Activated CD4-positive, alpha-beta T cell treated with anti-CD3 and anti-CD28 coated beads for 1 hour (primary cell): ENCODE data around the gene CMPK1.
"Not testable (repeated sequence)": the region's sequence is repeated elsewhere in the genome, so short reads cannot be mapped to it uniquely, and the experiment has no call there.

Experiments
- DNase-seq: peaks from one replicate; pipeline ENCODE4 v3.0.0-alpha.2; 2020

CMPK1 gene

DNA sequence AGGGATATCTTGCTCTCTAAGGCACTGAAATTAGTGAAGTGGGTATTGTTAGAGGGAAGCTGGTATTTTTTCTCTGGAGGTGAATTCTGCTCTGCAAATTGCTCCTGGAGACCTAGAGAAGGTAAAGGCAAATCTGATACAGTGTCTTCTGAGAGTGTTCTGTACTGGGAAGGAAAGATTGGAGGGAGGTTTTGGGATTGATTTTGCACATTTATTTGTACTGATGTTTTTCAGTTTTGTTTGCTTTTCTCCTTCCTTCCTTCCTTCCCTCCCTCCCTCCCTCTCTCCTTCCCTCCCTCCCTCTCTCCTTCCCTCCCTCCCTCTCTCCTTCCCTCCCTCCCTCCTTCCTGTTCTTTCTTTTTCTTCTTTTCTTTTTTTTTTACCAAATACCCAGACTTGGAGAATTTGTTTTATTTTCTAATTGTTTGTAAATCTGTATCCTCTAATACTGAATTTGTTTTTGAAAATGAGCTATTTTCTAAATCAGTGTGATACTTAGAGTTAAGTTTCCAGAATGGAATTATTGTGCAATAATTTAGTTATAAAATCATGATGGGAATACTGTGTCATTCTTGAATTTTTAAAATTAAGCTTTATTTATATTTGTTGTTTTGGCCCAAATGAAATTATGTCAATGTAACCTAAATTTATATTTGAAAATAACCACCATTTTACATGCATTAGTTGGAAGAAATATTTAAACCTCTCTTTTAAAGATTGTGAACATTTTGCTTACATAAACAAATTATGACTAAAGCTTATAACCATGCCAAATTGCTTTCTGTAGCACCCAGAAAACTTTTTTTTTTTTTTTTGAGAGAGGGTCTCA, 4.9 kb downstream of the CMPK1 start:
- DNase-seq, result no peak

DNA sequence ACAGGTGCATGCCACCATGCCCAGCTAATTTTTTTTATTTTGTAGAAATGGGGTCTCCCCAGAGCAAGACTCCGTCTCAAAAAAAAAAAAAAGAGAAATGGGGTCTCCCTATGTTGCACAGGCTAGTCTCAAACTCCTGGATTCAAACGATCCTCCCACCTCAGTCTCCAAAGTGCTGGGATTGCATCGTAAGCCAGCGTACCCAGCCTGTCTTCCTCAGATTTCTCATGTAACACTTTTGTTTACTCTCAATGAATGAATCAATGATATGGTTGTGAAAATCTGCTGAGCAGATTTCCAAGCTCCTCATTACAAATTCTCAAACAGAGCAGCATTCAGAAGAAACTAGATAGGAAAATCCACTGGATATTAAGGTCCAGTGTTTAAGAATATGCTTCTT, 6.6 kb downstream of the CMPK1 start:
- no peak for DNase-seq

- not testable (repeated sequence) for DNase-seq
Measured at GRCh38 chr1:47346979-47347378, 13.4 kb downstream of the CMPK1 start.

DNA sequence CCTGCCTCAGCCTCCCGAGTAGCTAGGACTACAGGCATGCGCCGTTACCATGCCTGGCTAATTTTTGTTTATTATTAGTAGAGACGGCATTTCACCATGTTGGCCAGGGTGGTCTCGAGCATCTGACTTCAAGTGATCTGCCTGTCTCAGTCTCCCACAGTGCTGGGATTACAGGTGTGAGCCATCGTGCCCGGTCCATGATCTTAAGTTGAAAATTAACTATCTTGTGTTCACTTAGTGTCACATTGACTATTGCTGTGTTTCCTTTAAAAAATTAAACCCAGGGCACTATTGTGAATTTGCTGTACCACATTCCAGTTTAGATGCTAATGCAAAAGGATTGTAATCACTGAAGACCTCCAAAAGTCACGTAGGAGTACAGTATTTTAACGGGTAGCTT, 14.1 kb downstream of the CMPK1 start:
- DNase-seq, result no peak

GRCh38 chr1:47348246-47348645, 14.7 kb downstream of the CMPK1 start:
- DNase-seq, result no peak

GRCh38 chr1:47351305-47351704, 17.7 kb downstream of the CMPK1 start:
- DNase-seq, result no peak

DNA sequence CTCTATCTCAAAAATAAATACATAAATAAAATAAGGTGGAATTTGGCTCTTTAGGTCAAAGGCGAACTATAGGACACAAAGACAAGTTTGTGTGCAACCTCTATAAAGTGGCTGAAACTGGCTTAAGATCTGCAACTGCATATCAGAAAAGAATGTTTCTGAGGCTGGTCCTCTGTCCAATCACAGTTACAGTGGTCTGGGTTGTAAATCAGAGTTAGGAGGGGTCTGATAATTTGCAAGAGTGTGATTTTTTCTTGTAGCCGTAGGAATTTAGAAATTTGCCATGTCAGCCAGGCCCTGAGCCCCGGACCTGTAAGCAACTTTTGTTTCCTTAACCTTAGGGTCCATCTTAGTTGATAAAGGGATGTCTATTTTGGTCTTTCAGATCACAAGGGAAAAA, 27.8 kb downstream of the CMPK1 start:
- no peak for DNase-seq

DNA sequence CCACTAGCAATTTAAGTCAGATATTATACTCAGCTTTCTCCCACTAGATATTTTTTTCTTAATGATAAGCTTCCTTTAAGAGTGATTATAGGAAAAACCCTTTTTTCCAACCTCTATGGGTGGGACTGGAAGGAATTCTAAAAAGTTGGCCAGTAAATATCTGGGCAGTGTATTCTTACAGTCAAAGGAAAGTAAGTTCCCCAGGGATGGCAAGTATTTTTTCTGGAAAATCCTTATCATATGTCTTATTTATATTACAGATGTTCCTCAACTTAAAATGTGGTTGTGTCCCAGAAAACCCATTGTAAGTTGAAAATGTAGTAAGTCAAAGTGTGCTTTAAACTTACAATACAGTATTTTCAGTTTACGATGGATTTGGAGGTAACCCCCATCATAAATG, 29.2 kb downstream of the CMPK1 start:
- DNase-seq, result no peak

- DNase-seq, result no peak
Measured at GRCh38 chr1:47367651-47368050, 34.1 kb downstream of the CMPK1 start.

GRCh38 chr1:47371016-47371517, 37.5 kb downstream of the CMPK1 start:
- DNase-seq, result no peak

GRCh38 chr1:47374501-47374900, 40.9 kb downstream of the CMPK1 start:
- DNase-seq, result no peak

DNA sequence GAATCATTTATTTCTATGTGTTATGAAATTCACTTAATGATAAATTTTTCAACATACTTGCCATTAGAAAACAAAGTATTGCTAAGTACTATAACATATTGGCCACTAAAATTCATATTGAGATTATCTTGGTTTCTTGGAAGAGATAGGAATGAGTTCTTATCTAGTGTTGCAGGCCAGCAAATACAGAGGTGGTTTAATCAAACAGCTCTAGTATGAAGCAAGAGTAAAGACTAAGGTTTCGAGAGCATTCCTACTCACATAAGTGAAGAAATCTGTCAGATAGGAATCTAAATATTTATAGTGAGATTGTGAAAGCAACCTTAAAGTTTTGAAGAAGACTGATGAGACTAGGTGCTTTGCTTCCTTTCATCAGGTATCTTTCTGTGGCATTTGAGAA, 44.6 kb downstream of the CMPK1 start:
- DNase-seq, result no peak

GRCh38 chr1:47380699-47381098, 47.1 kb downstream of the CMPK1 start:
- DNase-seq, result no peak

DNA sequence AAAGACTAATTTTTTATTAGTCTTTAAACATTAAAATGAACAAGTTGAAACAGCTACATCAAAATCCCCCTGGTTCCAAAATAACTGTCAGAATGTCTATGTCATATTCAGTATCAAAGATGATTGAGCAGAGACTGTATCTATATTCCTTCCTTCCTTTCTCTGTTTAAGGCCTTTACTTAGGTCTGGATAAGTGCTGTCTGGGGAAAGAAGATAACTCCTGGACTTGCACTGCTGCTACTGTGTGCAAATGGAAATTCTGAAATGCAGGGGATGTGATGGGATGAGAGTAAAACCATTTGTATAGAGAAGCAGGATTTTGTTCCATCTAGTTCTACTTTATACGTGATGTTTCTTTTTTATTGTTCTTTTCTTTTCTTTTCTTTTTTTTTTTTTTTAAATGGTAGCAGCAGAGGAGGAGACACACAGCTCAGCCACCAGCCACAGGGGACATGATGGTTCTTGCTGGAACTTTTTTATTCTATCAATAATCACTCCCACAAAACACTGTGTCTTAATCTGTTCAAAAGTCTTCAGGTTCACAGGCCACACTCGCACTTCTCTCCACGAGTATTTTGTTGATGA, 48.9 kb downstream of the CMPK1 start:
- no peak for DNase-seq

DNA sequence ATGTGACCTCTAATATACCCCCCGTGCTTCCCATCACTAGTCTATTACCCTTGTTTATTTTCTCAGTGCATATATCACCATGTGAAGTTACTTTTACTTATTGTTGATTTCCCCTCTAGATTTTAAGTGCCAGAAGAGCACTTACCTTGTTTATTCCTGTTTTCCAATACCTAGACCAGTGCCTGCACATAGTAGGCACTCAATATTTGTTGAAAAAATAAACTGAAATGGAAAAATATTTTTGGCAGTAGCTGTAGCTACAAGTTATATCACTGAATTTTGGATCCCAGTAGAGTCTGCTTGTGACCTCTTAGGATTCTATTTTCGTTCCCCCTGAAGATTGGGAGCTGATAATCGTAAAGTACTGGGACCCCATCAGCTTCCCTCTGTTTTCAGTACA, 50.5 kb downstream of the CMPK1 start:
- no peak for DNase-seq

- no peak for DNase-seq
Measured at GRCh38 chr1:47385020-47385419, 51.4 kb downstream of the CMPK1 start.

DNA sequence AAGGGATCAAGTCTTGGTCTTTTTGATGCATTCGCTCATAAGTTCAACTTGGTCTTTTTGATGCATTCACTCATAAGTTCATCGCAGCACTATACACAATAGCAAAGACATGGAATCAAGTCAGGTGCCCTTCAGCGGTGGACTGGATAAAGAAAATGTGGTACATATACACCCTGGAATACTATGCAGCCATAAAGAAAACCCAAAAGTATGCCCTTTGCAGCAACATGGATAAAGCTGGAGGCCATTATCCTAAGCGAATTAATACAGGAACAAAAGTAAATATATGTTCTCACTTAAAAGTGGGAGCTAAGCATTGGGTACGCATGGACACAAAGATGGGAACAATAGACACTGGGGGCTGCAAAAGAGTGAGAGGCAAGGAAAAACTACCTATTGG, 52.7 kb downstream of the CMPK1 start:
- DNase-seq, result no peak

DNA sequence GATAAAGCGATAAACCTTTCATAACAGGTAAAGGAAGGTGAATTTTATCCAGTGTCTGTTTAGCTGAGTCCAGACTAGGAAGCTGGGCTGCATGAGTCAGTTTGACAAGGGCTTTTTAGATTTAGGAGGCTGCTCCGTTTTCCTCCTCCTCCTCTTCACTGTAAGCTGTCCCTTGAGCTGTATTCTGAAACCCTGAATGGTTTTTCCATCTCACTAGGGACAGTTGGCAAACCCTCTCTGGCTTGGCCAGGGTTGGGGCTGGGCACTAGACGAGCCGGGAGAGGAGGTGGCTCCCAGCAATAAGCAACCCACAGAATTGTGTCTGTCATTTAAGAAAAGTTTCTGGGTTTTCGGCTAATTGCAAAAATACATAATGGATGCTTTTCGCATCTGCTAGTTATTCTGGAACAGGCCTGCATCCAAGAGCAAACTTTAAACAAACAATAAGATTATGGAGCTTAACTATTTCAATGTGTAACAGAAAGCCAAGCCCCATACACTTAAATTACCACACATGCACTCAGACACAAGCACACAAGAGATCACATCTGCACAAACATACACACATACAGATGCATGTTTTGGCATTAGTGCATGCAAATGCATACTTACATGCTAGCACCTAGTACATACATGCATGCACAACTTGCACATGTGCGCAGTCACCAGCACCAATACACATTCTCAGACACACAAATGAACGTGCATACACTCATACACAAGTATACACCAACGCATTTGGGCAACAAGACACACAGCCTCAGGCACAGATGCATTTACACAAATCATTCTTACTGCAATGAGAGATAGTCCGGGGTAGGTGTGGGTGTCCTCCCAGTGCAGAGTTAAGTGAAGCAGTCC, 54.7 kb downstream of the CMPK1 start:
- no peak for DNase-seq

GRCh38 chr1:47388891-47389238, 55.3 kb downstream of the CMPK1 start:
- DNase-seq, result peak; percentile 12

GRCh38 chr1:47389731-47390130, 56.1 kb downstream of the CMPK1 start:
- DNase-seq, result no peak

DNA sequence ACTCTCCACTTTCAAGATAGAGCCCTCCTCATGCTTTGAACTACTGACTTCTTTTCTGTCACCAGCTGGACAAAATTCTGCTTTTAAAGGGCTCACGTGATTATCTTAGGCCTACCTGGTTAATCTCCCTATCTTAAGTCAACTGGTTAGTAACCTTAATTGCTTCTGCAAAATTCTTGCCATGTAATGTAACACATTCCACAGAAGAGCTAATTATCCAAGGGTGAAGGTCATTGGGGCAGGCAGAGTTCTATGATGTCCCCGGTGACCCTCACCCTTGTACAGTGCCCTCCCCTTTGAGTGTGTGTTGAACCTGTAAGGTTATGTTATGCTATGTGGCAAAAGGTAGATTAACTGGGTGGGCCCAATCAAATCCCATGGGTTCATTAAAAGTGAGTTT, 57.3 kb downstream of the CMPK1 start:
- no peak for DNase-seq

DNA sequence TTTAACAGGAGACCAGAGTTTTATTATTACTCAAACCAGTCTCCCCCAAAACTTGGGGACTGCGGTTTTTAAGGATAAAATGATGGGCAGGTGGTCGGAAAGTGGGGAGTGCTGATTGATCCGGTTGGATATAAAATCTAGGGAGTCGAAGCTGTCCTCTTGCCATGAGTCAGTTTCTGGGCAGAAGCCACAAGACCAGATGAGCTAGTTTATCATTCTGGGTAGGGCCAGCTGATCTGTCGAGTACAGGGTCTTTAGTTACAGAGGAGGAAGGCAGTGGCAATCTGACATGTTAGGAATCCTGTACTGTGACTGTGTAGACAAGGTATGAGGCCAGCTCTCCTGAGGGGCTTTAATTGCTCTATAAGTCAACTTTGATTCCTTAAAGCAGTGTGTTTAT, 59.6 kb downstream of the CMPK1 start:
- DNase-seq, result no peak

DNA sequence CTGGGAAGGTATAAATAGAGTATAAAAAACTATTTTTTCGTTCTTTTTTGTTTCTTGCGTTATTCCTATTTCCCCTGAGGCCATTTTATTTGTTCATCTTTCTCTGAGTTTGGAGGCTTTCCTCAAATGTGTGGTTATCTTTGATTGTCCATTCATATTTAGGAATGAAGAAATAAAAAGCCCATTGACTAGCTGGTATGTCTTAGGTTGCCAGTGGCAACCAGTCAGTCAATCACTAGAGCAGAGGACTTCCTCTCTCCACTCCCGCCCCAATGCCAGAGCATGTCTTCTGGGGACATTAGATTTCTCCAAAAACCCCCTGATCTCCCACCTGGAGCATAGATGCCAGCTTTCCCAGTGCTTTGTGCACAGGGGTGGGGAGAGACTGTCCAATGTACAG, 61.8 kb downstream of the CMPK1 start:
- no peak for DNase-seq

DNA sequence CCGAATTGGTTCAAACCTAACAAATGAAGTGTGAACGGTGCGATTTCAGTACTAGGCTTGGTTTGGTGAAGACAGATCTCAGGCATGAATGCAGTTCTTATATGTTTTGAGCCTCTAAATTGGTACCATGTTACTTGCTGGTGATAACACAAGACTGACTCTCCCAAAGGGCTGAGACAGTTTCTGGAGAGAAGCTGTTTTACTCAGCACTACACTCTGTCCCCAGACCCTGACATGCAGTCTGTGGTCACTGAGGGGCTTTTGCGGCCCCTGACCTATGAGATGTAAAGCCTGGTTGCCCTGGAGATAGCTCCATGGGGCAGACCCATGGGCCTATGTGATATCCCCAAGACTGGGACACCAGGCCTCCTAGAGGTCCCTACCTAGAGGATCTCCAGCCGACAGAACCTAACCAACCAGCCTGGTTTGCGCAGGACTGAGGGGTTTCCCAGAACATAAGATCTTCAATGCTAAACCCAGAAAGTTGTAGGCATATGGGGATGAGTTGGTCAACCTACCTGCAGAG, 63.1 kb downstream of the CMPK1 start:
- DNase-seq, result no peak
